Caco-2 (cell line): ENCODE data around the gene TAF9. TPM values are rescaled to one million over a fixed set of nuclear protein-coding genes. Genes with fewer than 3 reads are reported as not detected.

Experiments used
- BruUV-seq: library from RNA; stranded (reverse); fragments of 400-500 nt; replicated peaks from 2 replicates; lab custom pipeline; 2021; lab: Mats Ljungman, UMichigan
- CTCF ChIA-PET: fragments of 300-600 bp; sonication (Branson Sonifier 250); formaldehyde crosslinking; loops from one replicate; lab custom pipeline; 2022; ENCODE audit warnings: antibody characterized with exemption; lab: Charles Lee
- POLR2A ChIA-PET: fragments of 300-600 bp; sonication (Branson Sonifier 250); formaldehyde crosslinking; loops from one replicate; lab custom pipeline; 2022; ENCODE audit warnings: antibody characterized with exemption; lab: Charles Lee
- DNase-seq, 2 experiments: peaks; one replicate each; pipeline versions ENCODE4 v3.0.0 to v3.0.0-alpha.2; 2020 to 2022
- H3K27me3 ChIP-seq: replicated peaks from 2 replicates; pipeline ENCODE4 v1.6.0; 2011; ENCODE audit warnings: low read length; ENCODE audit not compliant: control insufficient read depth, insufficient read depth
- H3K36me3 ChIP-seq: 2 replicates; pipeline ENCODE4 v1.5.1; 2011; ENCODE audit warnings: low read length; ENCODE audit not compliant: control insufficient read depth, insufficient read depth
- H3K4me1 ChIP-seq: fragments of 250-450 bp; sonication (Bioruptor Pico); 2 replicates; pipeline ENCODE4 v1.5.1; 2020; ENCODE audit warnings: mild to moderate bottlenecking
- H3K4me3 ChIP-seq: 2 replicates; pipeline ENCODE4 v1.5.1; 2011; ENCODE audit warnings: low read depth, mild to moderate bottlenecking, control low read depth, low read length
- H3K9me3 ChIP-seq: fragments of 250-450 bp; sonication (Bioruptor Pico); 2 replicates; pipeline ENCODE4 v1.5.1; 2020; ENCODE audit warnings: mild to moderate bottlenecking, moderate library complexity
- H3K27ac Mint-ChIP-seq: one replicate; pipeline ENCODE4 v1.8.0; 2022; ENCODE audit warnings: mixed read lengths; ENCODE audit not compliant: unreplicated experiment
- H3K27me3 Mint-ChIP-seq: one replicate; pipeline ENCODE4 v1.8.0; 2022; ENCODE audit warnings: mixed read lengths; ENCODE audit not compliant: insufficient read depth, unreplicated experiment
- H3K36me3 Mint-ChIP-seq: one replicate; pipeline ENCODE4 v1.8.0; 2022; ENCODE audit warnings: mild to moderate bottlenecking, mixed read lengths; ENCODE audit not compliant: insufficient read depth, unreplicated experiment
- H3K4me1 Mint-ChIP-seq: one replicate; pipeline ENCODE4 v1.8.0; 2022; ENCODE audit warnings: low read depth, mixed read lengths; ENCODE audit not compliant: unreplicated experiment
- H3K4me3 Mint-ChIP-seq: one replicate; pipeline ENCODE4 v1.8.0; 2022; ENCODE audit warnings: mild to moderate bottlenecking, moderate library complexity, mixed read lengths; ENCODE audit not compliant: unreplicated experiment
- H3K9me3 Mint-ChIP-seq: one replicate; pipeline ENCODE4 v1.8.0; 2022; ENCODE audit warnings: mixed read lengths; ENCODE audit not compliant: unreplicated experiment
- CTCF ChIP-seq, 2 experiments: fragments of 200-600 bp in 1 of 2; IDR thresholded peaks; 1 replicate in 1 of 2; 2 replicates in 1 of 2; pipeline versions ENCODE4 v1.5.1 to v1.8.0; 2011 to 2022; ENCODE audit warnings: antibody characterized with exemption in 1 of 2, control low read depth in 1 of 2, inconsistent platforms in 1 of 2, low read depth in 1 of 2, low read length in 1 of 2, mild to moderate bottlenecking in 1 of 2, moderate library complexity in 1 of 2; ENCODE audit not compliant: insufficient read depth in 1 of 2, severe bottlenecking in 1 of 2, unreplicated experiment in 1 of 2
- intact Hi-C: fragments of 100-400 bp; cut with micrococcal nuclease; formaldehyde crosslinking; loops from one replicate; pipeline ENCODE4 v1.10.0; 2022; ENCODE audit not compliant: unreplicated experiment
- total RNA-seq: library from RNA; stranded (reverse); gene quantifications from 2 replicates; pipeline ENCODE4 v1.2.3, GENCODE V29; 2022

Gene TAF9
- total RNA-seq, 1 experiment from 2014 or later, result 101 TPM

- no peaks in the 10 kb centered on the region; the same call in 1 of the 2 replicates for H3K36me3 ChIP-seq
- peak in 1 of 2 experiments; percentile 32 for DNase-seq
- no peaks in the 10 kb centered on the region for H3K27me3 ChIP-seq
- POLR2A ChIA-PET, result no interaction called here
- H3K4me3 Mint-ChIP-seq, result no peak overlapping the region
- H3K9me3 ChIP-seq, result no peaks in the 10 kb centered on the region
- peaks cover 8% of the 10 kb centered on the region for H3K4me1 ChIP-seq
- peaks cover 19% of the 10 kb centered on the region for H3K4me1 Mint-ChIP-seq
- H3K27me3 Mint-ChIP-seq, result no peaks in the 10 kb centered on the region
- intact Hi-C loops, result no loop called here
- peaks cover 85% of the 10 kb centered on the region for H3K36me3 Mint-ChIP-seq
- BruUV-seq, result no TSS peak
- TF ChIP-seq CTCF (IDR thresholded peaks at IDR 0.05; ENCODE audit: insufficient read depth in 1 of 2, low read depth in 1 of 2, low read length in 1 of 2, severe bottlenecking in 1 of 2, unreplicated experiment in 1 of 2), result peak; percentile 43 to 61
- no peak overlapping the region for H3K27ac Mint-ChIP-seq
- CTCF ChIA-PET, result no interaction called here
- no peak overlapping the region for H3K4me3 ChIP-seq
- no peaks in the 10 kb centered on the region for H3K9me3 Mint-ChIP-seq
These were observed 4.9 kb downstream of the TAF9 start for GRCh38 chr5:69364414-69364813.

GRCh38 chr5:69360442-69360841 lies 8.9 kb downstream of the TAF9 start:
- H3K9me3 ChIP-seq, result no peaks in the 10 kb centered on the region
- Mint-ChIP-seq H3K9me3 (no peaks in the 10 kb centered on the region), H3K27ac (no peak overlapping the region), H3K4me3 (no peak overlapping the region), H3K36me3 (peaks cover 66% of the 10 kb centered on the region), H3K27me3 (no peaks in the 10 kb centered on the region), H3K4me1 (peaks cover 11% of the 10 kb centered on the region)
- ChIA-PET CTCF (no interaction called here), POLR2A (no interaction called here)
- BruUV-seq, result no TSS peak
- intact Hi-C loops, result no loop called here
- no peaks in the 10 kb centered on the region for H3K4me1 ChIP-seq
- DNase-seq, result no peak
- no peaks in the 10 kb centered on the region for H3K27me3 ChIP-seq
- no peaks in the 10 kb centered on the region for H3K36me3 ChIP-seq
- TF ChIP-seq CTCF (IDR thresholded peaks at IDR 0.05; ENCODE audit: insufficient read depth in 1 of 2, low read depth in 1 of 2, low read length in 1 of 2, severe bottlenecking in 1 of 2, unreplicated experiment in 1 of 2), result no peak
- H3K4me3 ChIP-seq, result no peak overlapping the region

- no peaks in the 10 kb centered on the region for H3K4me1 ChIP-seq
- H3K4me3 Mint-ChIP-seq, result no peak overlapping the region
- no peaks in the 10 kb centered on the region for H3K9me3 Mint-ChIP-seq
- peaks cover 11% of the 10 kb centered on the region for H3K4me1 Mint-ChIP-seq
- no peaks in the 10 kb centered on the region for H3K27me3 ChIP-seq
- DNase-seq, result no peak
- H3K36me3 Mint-ChIP-seq, result peaks cover 66% of the 10 kb centered on the region
- H3K27me3 Mint-ChIP-seq, result no peaks in the 10 kb centered on the region
- POLR2A ChIA-PET, result no interaction called here
- BruUV-seq, result no TSS peak
- intact Hi-C loops, result no loop called here
- no peaks in the 10 kb centered on the region for H3K9me3 ChIP-seq
- no peaks in the 10 kb centered on the region for H3K36me3 ChIP-seq
- no peak overlapping the region for H3K27ac Mint-ChIP-seq
- CTCF ChIA-PET, result no interaction called here
- TF ChIP-seq CTCF (IDR thresholded peaks at IDR 0.05; ENCODE audit: insufficient read depth in 1 of 2, low read depth in 1 of 2, low read length in 1 of 2, severe bottlenecking in 1 of 2, unreplicated experiment in 1 of 2), result no peak
- H3K4me3 ChIP-seq, result no peak overlapping the region
These were observed 9.6 kb downstream of the TAF9 start for GRCh38 chr5:69359699-69360098.
